AG04449 (cell line): ENCODE measurements around the gene DOCK10.

Experiments used
- CTCF ChIA-PET: fragments of 350-600 bp; formaldehyde crosslinking; extraction: SDS; loops from one replicate; lab custom pipeline; 2021; ENCODE audit warnings: antibody characterized with exemption; lab: Yijun Ruan, JAX
- POLR2A ChIA-PET: fragments of 400-600, 350-600 bp; formaldehyde crosslinking; extraction: SDS; loops from one replicate; lab custom pipeline; 2020; ENCODE audit warnings: antibody characterized with exemption, inconsistent platforms; lab: Yijun Ruan, JAX
- DNase-seq: peaks from one replicate; pipeline ENCODE4 v3.0.0-alpha.2; 2010; ENCODE audit warnings: low read depth, low spot score
- H3K4me3 ChIP-seq: 2 replicates; pipeline ENCODE4 v1.5.1; 2011; ENCODE audit warnings: low read depth, mild to moderate bottlenecking, control low read depth, low read length
- TF ChIP-seq, protein P1 (sequence below): IDR thresholded peaks from one replicate; pipeline ENCODE4 v1.5.1; 2011; ENCODE audit warnings: mild to moderate bottlenecking, moderate library complexity, low read length, control low read depth, inconsistent platforms; ENCODE audit not compliant: insufficient read depth; ENCODE audit errors: missing control alignments

DOCK10 gene

DNA sequence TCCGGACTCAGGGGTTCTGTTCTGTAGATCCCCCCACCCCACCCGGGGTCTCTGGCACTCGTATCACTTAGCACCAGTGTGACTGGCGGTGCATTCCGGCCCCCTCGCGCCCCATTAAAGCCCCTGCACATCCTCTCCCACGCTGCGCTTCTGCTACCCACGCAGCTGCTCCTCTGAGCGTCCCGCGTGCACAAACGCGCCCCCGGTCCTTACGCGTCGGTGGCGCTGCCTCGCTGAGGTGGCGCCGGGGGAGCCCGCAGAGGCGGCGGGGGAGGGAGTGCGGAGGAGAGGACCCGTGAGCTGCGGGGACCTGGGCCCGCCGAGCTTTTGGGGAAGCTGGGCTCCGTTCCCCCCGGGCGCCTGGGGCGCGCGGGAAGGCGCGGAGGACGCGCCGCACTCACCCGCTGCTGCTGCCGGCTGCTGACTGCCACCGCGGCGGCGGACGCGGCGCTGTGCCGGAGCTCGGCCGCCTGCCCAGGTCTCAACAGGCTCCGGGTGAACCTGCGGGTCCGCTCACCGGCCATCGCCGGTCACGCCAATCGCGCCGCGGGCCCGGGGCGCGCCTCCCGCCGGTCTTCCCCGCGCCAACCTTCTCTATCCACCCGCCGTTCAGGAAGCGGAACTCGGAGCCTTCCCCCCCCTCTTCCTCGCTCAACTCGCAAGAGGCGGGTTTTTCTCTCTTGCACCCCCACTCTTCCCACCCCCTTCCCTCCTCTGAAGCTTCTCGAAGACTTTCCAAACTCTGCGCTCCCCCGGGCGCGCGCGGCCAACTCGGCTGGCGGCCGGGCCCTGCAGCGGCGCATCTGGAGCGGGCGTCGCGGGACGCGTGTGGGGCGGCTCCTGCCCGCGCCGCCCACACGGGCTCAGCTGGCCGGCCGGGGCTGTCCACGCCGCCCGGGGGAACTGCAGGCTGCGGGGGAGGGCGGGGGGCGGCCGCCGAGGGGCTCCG lies at the start of gene DOCK10:
TSS of gene DOCK10 (minus strand) at position 618 of the 949 bp plus-strand sequence. CDS start at position 524, 94 bp downstream.
- POLR2A ChIA-PET, result interaction anchor here (0.7 to 2.1 kb wide), 6 partner anchors 15 to 62 kb away, joined by 3 to 11 read pairs (median 3); no protein-coding TSS in a partner anchor
- peak within 1 kb of the TSS; percentile 79 for H3K4me3 ChIP-seq
- DNase-seq, result no peak
- TF ChIP-seq, protein P1, sequence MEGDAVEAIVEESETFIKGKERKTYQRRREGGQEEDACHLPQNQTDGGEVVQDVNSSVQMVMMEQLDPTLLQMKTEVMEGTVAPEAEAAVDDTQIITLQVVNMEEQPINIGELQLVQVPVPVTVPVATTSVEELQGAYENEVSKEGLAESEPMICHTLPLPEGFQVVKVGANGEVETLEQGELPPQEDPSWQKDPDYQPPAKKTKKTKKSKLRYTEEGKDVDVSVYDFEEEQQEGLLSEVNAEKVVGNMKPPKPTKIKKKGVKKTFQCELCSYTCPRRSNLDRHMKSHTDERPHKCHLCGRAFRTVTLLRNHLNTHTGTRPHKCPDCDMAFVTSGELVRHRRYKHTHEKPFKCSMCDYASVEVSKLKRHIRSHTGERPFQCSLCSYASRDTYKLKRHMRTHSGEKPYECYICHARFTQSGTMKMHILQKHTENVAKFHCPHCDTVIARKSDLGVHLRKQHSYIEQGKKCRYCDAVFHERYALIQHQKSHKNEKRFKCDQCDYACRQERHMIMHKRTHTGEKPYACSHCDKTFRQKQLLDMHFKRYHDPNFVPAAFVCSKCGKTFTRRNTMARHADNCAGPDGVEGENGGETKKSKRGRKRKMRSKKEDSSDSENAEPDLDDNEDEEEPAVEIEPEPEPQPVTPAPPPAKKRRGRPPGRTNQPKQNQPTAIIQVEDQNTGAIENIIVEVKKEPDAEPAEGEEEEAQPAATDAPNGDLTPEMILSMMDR, result no peak
- CTCF ChIA-PET, result interaction anchor here (0.8 to 2.3 kb wide), 9 partner anchors 9 to 264 kb away, joined by 3 to 7 read pairs (median 3); no protein-coding TSS in a partner anchor

- CTCF ChIA-PET, result interaction anchor here (1.2 kb wide), 1 partner anchor 89 kb away, joined by 4 read pairs; no protein-coding TSS in a partner anchor
- TF ChIP-seq, protein P1, result no peak
- DNase-seq, result peak; percentile 90
Observed at GRCh38 chr2:225091336-225091735, 49.1 kb upstream of the DOCK10 start.

DNA sequence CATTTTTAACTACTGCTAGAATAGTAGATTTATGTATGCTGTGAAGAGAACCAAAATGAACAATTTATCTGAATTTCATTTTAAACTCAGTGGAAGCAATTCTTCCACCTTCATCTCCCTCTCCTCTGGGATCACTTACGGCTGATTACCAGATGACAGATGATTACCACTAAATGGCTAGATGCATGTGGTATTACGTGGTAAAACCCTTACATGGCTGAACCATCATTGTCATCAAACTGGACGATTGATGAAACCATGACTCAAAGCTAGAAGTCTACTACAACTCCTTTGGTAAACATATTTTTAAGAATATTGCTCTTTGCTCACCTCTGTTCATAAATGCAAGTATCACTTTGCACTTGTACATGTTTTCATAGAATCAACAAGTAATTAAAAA lies 48.5 kb upstream of the DOCK10 start:
- TF ChIP-seq, protein P1, result no peak
- DNase-seq, result no peak
- ChIA-PET CTCF (interaction anchor here (1.2 kb wide), 1 partner anchor 88 kb away, joined by 4 read pairs; no protein-coding TSS in a partner anchor), POLR2A (interaction anchor here (0.9 to 1.0 kb wide), 2 partner anchors 9 to 50 kb away, joined by 3 to 4 read pairs; no protein-coding TSS in a partner anchor)
- H3K4me3 ChIP-seq, result no peak overlapping the region

More at GRCh38 chr2:225091336-225091735, 49.1 kb upstream of the DOCK10 start:
- POLR2A ChIA-PET, result interaction anchor here (0.9 to 1.0 kb wide), 2 partner anchors 8 to 50 kb away, joined by 3 to 4 read pairs; no protein-coding TSS in a partner anchor
- no peak overlapping the region for H3K4me3 ChIP-seq

DNA sequence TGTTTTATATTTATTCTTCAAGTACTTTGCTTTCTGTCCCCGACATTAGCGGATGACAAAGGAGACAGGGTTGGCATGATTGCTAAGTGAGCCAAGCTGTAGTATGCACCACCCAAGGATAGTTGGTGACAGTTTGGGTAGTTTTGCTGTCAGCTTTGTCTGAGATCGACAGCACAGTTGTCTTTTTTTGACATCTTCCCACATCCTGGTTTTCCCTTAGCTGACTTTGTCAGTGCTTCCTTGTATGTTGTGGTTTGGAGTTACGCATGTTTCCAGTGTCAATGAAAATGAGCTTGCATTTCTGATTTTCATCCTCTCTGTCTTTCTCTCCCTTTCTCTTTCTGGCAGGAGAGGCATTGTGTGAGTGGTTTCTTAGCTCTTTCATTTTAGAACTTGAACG lies 44.6 kb upstream of the DOCK10 start:
- POLR2A ChIA-PET, result no interaction called here

GRCh38 chr2:225086439-225086838 lies 44.2 kb upstream of the DOCK10 start:
- CTCF ChIA-PET, result no interaction called here

More for the DNA sequence above, 44.6 kb upstream of the DOCK10 start:
- CTCF ChIA-PET, result no interaction called here
- TF ChIP-seq, protein P1, result no peak
- no peak overlapping the region for H3K4me3 ChIP-seq
- no peak for DNase-seq

More at GRCh38 chr2:225086439-225086838, 44.2 kb upstream of the DOCK10 start:
- DNase-seq, result no peak
- POLR2A ChIA-PET, result no interaction called here
- TF ChIP-seq, protein P1, result no peak
- H3K4me3 ChIP-seq, result no peak overlapping the region
